RPMI8226 (cell line): ENCODE data around the gene NINL.
"Not testable (repeated sequence)": the region's sequence is repeated elsewhere in the genome, so short reads cannot be mapped to it uniquely, and the experiment has no call there.

Experiments
- DNase-seq: peaks from one replicate; pipeline ENCODE4 v3.0.0-alpha.2; 2015

The NINL gene

DNA sequence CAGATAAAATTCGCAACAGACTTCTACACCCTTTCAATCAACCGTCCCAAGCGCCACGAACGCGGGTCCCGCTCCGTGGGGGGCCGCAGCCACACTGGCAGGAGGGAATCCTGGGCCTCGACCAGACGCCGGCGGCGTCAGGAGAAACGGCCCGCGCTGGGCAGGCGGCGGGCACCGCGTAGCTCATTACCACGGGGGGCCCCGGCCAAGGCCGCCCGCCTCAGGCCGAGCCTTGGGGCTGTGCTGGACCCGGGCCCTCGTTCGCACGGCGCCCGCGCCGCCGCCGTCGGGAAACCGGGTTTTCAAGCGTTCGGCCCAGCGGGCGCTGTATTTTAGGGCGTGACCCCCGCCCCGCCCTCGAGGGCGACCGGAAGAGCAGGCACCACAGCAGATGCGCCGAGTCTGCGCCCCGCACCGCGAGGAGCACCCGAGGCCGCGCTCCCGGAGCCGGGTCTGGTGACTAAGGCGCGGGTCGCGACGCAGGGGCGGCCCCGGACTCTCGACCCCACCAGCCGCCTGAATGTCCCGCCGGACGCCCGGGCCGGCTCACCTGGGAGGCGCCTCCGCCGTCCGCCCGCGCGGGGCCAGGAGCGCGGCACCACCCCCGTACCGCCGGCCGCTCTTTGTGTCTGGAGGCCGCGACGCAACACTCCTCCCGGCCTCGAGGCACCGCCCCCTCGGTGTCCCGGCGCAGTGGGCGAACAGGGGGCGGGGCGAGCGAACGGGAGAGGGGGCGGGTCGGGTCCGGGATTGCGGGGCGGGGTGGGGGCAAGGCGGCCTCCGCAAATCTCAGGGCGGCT lies at the start of gene NINL:
TSS of gene NINL (minus strand) at position 627 of the 800 bp plus-strand sequence. CDS start 58,944 bp downstream, outside the sequence.
- no peak for DNase-seq

DNA sequence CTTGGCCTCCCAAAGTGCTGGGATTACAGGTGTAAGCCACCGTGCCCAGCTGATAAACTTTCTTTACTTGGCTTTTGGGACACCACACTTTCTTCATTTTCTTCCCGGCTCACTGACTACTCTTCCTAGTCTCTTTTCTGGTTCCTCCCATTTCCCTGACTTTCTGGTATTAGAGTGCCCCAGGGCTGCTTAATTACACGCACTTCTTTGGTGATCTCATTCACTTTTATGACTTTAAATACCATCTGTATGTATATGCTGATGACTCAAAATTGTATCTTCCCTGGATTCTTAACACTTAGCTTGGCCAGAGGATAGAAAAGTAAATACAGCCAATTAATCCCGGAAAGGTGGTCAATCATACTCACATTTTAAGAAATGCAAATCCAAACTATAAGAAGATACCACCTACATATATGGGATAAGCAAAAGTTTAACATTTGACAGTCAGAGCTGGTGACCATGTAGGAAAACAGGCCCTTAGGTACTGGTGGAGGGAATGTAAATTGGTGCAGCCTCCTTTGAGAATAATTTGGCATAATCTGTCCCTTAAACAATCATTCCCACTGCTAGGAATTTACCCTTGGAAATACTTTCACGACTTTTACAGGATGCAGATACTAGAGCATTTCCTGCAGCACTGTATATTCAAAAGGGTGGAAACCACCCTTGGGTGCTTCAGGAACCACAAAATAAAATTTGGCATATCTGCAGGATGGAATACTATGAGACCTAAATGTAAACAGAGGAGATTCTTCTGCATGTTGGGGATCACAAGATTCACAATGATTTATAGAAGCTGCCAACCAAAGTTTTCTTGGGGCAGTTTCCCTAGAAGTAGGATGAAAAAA lies 47.8 kb upstream of the NINL start:
- DNase-seq: no peak

DNA sequence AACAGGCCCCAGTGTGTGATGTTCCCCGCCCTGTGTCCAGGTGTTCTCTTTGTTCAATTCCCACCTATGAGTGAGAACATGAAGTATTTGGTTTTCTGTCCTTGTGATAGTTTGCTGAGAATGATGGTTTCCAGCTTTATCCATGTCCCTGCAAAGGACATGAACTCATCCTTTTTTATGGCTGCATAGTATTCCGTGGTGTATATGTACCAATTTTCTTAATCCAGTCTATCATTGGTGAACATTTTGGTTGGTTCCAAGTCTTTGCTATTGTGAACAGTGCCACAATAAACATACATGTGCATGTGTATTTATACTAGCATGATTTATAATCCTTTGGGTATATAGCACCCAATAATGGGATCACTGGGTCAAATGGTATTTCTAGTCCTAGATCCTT lies 45.3 kb upstream of the NINL start:
- not testable (repeated sequence) for DNase-seq

DNA sequence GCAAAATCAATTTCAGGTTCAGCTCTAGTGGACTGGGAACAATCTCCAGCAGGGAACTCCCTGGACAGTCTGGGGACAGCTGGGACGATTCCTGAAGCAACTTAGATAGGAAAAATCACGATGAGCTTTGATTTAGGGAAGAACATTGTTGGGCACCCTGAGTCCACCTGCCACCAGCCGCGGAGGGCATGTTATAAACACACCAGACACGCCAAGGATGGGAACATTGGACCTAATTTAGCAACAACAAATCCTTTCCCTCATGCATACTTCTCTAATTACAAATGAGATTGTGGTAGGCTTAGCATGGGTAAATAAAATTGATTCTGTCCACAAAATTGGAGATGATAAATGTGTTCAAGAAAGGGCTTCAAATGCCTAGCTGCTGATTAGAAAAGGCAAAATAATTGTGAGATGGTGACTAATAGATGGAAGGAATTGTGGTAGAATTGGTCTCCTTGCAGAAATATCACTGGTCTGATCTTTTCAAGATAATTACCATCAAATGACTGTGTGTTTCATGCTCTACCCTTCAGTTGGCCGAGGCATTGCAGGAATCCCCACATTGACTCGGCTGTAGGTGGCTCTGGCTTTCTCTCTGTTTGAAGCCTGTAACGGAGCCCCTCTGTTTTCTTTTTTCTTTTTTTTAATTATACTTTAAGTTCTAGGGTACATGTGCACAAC lies 44.6 kb upstream of the NINL start:
- no peak for DNase-seq

DNA sequence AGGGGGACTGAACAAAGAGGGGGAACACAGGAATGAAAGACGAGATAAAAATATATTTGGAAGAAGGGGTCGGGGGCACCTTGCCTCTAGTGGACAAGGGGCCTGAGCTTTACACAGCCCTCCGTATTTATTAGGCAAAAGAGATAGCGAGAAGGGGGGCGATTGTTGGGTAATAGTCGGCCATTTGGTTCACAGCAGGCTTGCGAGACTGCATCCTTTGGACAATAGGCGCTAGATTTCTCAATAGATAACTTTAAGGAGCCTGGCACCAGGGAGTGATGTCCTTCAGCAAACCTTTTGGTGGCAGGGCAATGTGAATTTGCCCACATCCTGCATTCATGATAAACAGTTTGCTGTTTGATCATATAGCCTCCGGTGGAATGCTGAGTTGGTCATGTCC lies 41.4 kb upstream of the NINL start:
- no peak for DNase-seq

DNA sequence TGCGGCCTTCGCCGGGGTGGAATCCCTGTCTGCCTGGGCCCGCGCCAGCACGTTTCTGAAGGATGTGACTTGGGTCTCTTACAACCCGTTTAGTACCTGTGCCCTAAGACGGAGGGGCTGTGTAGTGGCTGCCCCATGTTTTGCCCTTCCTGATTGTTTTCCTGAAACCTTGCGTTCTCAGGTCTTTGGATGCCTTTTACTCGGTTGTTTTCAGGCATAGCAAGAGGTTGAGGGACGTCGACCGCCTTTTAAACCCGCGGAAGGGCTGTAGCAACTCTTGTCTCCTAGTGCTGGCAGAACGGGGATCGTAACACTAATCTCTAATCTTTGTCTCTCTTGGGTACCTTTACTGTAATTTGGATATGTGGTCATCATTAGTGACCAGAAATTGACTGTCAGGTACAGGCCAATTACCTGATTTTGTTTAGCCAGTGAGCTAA lies 39.2 kb upstream of the NINL start:
- DNase-seq: no peak

DNA sequence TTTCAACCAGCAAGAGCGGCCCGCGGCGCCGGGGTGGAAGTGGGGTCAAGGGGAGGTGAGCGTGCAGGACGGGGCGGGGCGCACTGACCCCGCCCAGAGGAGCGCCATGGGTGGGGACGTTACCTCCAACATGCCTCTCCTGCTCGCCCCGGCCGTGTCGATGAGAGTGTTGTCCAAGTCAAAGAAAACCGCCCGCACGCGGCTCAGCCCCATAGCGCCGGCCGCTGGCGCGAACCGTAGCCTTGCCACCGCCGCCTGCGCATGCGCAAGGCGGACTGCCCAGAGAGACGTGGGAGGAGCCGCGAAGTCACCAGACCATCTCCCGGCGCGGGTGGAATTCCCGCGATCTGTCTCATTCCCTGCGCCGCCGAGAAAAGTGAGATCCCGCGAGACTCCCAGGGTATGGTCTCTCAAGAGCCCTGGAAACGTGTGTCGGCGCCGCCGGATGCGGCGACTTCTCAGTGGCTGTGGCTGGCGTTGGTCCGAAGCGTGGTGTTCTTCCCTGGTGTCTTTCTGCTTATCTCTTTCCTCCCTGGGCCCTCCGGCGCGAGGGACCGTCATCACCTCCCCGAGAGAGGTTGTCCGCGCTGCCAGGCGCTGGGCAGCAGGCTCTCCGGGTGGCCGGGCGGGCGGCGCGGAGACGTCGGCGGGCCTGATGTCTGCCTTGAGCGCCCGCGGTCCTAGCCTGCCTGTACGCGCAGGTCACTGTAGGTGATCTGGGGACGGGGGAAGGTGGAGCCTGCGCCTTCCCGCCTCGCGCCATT lies 38.6 kb upstream of the NINL start, which contains the start of gene NANP:
TSS of gene NANP (minus strand) at position 279 of the 764 bp plus-strand sequence. CDS start at position 213, 66 bp downstream.
- DNase-seq: peak; percentile 96

DNA sequence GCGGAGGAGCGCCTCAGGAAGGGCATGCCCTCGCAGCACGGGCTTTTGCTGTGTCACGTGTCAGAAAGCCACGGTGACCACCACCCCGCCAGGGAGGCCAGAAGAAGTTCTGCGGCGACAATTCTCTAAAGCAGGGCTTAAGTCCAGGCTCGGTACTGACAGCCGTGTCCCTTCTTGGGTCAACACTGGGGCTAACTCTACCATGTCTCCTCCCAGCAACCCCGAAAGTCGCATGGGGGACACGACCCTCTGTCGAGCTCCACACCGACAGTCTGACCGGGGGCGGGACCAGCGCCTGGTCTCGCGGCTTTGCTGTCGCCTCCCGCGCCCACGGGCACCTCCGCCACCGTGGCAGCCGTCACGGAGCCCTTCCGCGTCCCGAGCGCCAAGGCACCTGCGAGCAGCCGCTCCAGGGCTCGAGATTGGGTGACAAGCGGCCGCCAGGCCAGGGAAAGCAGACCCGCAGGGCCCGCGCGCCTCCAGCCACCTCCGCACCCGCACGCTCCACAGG lies 37.9 kb upstream of the NINL start:
- peak; percentile 60 for DNase-seq

DNA sequence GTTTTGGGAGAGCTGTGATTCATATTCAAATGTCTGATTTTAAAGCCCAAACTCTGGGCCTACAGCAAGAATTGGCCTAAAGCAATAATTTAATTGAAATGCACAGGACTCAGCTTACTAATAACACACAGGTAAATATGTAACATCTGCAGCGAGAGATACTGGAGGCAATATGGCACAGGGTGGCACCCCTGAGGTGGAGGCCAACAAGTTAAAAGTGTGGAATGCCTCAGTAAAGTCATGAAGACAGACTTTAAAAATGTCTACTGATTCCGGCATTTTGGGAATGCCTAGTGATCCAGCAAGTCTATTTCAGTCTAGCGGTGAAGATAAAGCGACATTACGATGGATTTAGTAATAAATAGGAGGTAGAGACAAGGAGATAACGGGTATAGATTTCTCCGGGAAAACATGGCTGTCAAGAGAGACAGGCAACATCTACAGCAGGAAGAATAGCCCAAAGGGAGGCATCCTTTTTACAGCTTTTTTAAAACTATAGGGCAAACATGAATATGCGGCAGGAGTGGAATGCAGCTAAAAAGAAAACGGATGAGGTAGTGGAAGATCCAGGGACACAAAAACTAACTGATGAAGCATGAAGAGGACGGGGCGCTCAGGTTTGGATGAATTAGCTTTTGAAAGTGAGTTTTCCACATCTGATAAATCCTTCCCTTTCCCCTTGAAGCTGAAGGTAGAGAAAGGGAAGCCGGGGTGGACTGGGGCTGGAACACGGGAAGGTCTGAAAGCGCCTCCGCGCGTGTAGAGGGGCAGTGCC lies 37.3 kb upstream of the NINL start:
- DNase-seq: no peak

DNA sequence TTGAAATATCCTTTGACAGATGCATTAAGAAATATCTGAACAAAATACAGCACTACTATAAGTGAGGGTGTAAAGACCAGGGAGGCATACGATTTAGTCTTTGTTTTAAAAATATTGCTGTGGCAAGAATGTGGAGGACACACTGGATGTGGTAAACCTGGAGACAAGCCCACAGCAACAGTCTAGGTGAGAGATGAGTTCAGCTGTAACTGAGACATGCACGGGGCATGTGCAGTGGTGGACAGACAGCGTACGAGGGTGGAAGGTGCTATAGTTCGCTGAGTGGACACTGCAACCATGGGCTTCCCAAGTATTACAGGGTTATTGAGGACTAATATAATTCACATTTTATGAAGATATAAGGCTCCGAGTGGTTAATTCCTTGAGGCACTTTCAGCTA lies 36.7 kb upstream of the NINL start:
- no peak for DNase-seq

DNA sequence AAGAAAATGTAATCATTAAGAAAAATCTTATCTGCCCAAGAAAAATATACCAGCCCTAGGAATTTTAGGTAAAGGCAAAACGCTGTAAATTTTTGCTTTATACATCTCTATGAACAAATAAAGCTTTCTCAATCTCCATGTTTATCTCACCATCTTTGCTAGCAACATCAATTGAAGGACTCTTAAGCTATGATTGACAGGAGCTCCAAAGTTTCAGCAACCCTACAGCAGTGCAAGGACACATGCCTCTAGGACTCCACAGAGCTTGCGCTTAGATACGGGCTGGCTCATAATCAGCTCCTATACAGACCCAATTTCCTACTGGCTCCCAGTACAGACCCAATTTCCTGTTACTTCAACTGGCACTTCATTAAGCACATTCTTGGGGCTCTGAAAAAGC lies 34.2 kb upstream of the NINL start:
- DNase-seq: no peak

DNA sequence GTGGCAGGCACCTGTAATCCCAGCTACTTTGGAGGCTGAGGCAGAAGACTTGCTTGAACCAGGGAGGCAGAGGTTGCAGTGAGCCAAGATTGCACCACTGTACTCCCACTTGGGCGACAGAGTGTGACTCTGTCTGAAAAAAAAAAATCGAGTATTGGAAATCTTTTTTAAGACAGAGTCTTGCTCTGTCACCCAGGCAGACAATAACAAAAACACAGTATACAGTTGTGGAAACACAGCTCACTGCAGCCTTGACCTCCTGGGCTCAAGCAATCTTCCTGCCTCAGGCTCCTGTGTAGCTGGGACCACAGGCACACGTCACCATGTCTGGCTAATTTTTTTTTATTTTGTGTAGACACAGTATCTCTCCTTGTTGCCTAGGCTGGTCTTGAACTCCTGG lies 23.4 kb upstream of the NINL start:
- DNase-seq: no peak

DNA sequence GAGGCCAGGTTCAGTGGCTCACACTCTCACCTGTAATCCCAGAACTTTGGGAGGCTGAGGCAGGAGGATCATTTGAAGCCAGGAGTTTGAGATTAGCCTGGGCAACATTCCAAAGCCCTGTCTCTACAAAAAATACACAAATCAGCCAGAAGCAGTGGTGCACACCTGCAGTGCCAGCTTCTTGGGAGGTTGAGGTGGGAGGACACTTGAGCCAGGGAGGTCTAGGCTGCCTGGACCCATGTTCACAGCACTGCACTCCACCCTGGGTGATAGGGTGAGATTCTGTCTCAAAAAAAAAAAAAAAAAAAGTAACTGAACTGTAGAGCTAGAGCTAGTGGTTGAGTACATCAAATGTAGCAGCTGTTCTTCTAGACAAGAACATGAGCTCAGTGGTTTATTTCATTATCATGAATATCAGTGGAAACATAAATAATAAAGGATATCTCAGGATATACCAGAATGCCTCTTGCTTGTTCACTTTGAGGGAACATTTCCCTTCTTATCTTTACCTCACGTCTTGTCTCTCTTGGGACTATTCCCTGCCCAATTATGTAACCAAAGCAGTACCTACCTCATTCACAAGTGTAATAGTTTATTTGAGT lies 20.9 kb upstream of the NINL start:
- DNase-seq: no peak

DNA sequence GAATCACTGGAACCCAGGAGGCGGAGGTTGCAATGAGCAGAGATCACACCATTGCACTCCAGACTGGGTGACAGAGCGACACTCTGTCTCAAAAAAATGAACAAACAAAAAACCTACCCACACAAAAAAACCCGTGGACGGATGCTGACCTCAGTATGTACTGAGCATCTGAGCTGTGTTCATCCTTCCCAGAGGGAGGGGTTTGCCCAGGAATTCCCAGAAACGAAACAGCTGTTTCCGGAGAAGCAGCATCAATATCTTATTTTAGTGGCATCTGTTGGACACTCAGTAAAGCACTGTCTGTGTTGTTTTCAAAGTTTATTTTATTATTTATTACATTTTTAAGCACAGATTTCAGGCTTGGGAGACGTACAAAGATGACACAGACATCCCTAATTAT lies 19.8 kb upstream of the NINL start:
- no peak for DNase-seq

DNA sequence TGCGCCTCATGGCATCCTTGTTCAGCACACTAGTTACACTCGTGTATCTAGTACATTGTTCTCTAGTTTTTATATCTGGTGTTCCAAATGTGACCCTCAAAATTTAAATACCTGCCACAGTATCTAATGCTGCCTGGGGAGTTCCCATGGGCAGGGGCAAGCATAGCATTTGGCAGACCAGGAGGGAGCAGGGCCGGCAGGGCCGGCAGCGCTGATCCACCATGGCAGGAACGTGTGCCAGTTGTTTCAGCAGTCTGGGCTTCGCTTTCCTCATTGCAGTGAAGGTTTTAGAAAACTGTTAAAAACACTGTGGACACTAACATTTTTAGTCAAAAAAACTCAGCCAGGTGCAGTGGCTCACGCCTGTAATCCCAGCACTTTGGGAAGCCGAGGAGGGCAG lies 19.3 kb upstream of the NINL start:
- DNase-seq: no peak

DNA sequence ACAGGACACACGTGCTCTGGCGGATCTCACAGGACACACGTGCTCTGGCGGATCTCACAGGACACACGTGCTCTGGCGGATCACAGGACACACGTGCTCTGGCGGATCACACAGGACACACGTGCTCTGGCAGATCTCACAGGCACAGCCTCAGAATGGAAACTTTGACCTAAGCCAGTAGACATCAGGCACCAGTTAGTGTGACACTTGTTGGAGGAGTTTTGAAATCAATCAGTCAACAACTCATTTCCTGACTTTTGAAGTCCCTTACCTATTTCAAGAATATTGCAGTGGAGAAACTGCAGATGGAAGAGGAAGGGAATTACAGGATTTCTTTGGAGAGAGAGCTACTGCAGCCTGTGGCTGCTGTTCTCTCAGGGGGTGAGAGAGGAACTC lies 17.6 kb upstream of the NINL start:
- DNase-seq: not testable (repeated sequence)

DNA sequence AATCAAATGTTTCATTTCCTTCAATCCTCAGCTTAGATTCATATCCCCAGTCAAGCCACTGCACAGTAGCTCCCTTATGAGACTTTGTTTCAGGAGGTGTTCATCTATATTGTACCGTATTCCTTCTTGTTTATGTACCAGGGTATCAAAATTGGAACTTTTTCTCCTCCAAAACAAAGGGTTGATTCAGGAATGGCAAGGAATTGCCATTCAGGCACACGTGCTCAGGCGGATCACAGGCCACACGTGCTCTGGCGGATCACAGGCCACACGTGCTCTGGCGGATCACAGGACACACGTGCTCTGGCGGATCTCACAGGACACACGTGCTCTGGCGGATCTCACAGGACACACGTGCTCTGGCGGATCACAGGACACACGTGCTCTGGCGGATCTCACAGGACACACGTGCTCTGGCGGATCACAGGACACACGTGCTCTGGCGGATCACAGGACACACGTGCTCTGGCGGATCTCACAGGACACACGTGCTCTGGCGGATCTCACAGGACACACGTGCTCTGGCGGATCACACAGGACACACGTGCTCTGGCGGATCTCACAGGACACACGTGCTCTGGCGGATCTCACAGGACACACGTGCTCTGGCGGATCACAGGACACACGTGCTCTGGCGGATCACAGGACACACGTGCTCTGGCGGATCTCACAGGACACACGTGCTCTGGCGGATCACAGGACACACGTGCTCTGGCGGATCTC lies 17.0 kb upstream of the NINL start:
- not testable (repeated sequence) for DNase-seq

DNA sequence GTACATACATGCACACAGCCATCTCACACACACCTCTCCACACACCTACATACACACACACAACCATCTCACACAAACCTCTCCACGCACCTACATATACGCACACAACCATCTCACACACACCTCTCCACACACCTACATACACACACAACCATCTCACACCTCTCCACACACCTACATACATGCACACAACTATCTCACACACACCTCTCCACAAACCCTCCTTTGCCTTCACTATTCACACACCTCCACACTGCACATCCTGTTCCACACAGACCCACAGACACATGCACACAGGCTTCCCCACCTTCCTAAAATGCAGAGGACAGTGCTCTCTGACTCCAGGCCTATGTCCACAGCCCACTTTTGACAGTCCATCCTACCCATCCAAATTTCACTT lies 16.3 kb upstream of the NINL start:
- DNase-seq: no peak

DNA sequence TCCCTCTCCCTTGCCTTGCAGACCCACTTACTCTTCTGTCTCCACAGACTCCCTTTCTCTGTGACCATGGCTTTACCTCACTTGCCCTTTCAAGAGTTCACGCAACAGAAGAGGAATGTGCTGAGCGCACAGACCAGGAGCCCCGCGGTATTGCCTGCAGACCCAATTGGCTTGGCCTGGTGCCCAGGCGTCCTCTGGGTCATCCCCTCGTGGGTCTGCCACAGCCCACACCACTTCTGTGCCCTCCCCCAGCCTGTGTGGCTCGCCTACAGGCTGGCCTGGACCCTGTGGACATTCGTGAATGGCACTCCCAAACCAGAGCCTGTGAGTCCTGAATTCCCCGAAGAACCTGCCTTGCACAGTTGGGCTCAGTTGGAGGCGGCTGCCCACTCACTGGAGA lies 15.3 kb upstream of the NINL start:
- peak; percentile 46 for DNase-seq

DNA sequence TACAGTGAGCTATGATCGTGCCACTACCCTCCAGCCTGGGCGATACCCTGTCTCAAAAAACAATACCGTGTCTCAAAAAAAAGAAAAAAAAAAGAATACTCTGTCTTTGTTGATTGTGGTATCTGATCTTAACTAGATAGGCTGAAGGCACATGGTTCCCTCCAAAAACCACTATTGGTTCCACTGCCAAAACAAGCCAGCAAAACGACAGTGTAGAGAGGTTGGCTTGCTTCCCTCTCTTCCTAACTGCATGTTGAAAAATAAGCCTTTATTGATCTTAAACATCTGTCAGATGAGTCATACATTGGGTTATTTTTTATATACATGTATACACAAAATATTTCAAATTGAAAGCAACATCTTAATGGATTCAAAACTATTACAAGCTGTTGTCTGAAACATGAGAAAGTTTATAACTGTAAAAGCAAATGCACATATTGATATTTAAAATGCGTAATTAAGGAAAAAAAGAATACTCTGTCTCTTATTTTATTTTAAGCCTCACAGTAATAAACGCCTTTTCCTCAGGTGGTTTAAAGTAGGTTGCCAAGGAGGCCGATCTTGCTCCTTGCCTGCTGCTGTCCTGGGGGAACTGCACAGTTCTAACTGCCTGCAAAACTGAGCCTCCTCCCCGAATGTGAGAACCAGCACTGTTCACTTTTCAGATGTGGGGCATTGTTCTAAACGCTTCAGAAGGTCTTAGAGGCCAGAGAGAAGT lies 7.0 kb upstream of the NINL start:
- no peak for DNase-seq
